HepG2 (cell line): ENCODE data around the gene WSB2. TPM values are rescaled to one million over a fixed set of nuclear protein-coding genes. Genes with fewer than 3 reads are reported as not detected.

Experiments
- FOXK2 ChIP-seq: fragments of 450-650 bp; IDR thresholded peaks from 2 replicates; pipeline ENCODE4 v1.6.1; 2016
- PHF20 ChIP-seq: sonication (generic); formaldehyde crosslinking; IDR thresholded peaks from 2 replicates; pipeline ENCODE4 v1.5.0; 2020; ENCODE audit warnings: mild to moderate bottlenecking, missing genetic modification reagents
- SMAD3 ChIP-seq: sonication (generic); formaldehyde crosslinking; IDR thresholded peaks from 2 replicates; pipeline ENCODE4 v1.4.0; 2020; ENCODE audit warnings: missing genetic modification reagents
- ZNF331 ChIP-seq: sonication (generic); formaldehyde crosslinking; IDR thresholded peaks from 2 replicates; pipeline ENCODE4 v1.4.0; 2020; ENCODE audit warnings: missing genetic modification reagents
- ZNF572 ChIP-seq: sonication (generic); formaldehyde crosslinking; IDR thresholded peaks from 2 replicates; pipeline ENCODE4 v1.5.1; 2020; ENCODE audit warnings: mild to moderate bottlenecking, missing genetic modification reagents
- polyA plus RNA-seq, 8 experiments: library from polyadenylated mRNA; depleted of rRNA in 3 of 8; stranded (reverse) in 7 of 8; unstranded in 1 of 8; fragments of >200 nt; fragmentation: Illumina TruSeq in 4 of 8; extraction: Trizol in 4 of 8; gene quantifications; 2 replicates each; pipeline versions ENCODE4 v1.2.1 to v1.2.3, GENCODE V29; 2011 to 2016; ENCODE audit warnings: low read depth in 4 of 8, missing spikeins in 1 of 8, mixed read lengths in 1 of 8; ENCODE audit not compliant: insufficient read depth in 1 of 8
- total RNA-seq, 5 experiments: library from RNA; depleted of rRNA; stranded (reverse); fragments of >200 nt; fragmentation: Illumina TruSeq; extraction: Trizol; gene quantifications; 2 replicates each; pipeline ENCODE4 v1.2.3, GENCODE V29; 2016; ENCODE audit warnings: low read depth in 1 of 5
- TF ChIP-seq, protein P1 (sequence below): sonication (generic); formaldehyde crosslinking; IDR thresholded peaks from 2 replicates; pipeline ENCODE4 v1.5.0; 2020; ENCODE audit warnings: missing genetic modification reagents
- TF ChIP-seq, protein P2 (sequence below): sonication (generic); formaldehyde crosslinking; IDR thresholded peaks from 2 replicates; pipeline ENCODE4 v1.8.0; 2022; ENCODE audit warnings: mild to moderate bottlenecking, missing genetic modification reagents
- TF ChIP-seq, protein P3 (sequence below): sonication (generic); formaldehyde crosslinking; IDR thresholded peaks from 2 replicates; pipeline ENCODE4 v1.4.0; 2020; ENCODE audit warnings: missing genetic modification reagents, borderline replicate concordance
- TF ChIP-seq, protein P4 (sequence below), 2 experiments: sonication (generic) in 1 of 2; formaldehyde crosslinking in 1 of 2; IDR thresholded peaks; 2 replicates each; pipeline versions ENCODE4 v1.4.0 to v1.6.1; 2016 to 2020; ENCODE audit warnings: borderline replicate concordance in 1 of 2, low read depth in 1 of 2, mild to moderate bottlenecking in 1 of 2, missing genetic modification reagents in 1 of 2

The WSB2 gene
- total and polyA plus RNA-seq, 2 of the 13 experiments (the other 11 are each of a cell fraction or from before 2014, with no cell fraction given) = 31.0 to 82.8 TPM

DNA sequence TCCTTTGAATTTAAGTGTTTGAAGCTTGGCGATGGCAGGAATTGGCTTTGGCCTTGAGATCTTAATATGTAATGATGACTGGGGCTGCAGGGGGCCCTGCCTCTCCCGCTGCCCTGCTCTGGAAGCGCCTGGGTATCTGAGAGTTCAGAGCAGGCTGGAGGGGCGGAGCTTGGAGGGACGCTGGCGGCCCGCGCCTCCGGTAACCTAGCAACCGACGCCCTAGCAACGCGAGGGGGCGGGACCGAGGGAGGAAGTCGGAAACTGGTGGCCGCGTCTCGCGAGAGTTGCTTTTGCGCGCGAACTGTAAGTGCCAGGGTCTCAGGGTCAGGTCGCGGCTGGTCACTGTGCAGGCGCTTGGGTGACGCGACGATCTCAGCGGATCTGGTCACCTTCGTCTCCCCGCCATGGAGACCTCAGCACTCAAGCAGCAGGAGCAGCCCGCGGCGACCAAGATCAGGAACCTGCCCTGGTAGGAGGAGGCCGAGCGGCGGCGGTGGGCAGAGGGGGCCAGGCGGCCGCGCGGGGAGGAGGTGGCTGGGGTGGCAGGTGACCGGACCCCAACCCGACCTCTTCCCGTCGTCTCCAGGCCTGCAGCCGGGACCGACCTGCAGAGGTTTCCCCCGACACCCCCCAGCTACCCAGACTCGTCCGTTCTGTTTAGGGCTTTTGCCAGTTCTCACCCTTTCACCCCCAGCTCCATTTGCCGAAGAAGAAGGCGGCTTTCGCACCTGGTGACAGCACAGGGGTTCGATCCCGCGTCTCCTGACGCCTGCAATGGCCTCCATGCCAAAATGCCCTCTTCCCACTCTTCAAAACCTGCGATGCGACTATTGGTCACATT, 44.3 kb downstream of the WSB2 start, which contains the start of gene RFC5 (continued):
- TF ChIP-seq PHF20 (CRISPR knock-in tag) = peak; percentile 84
- TF ChIP-seq ZNF572 (CRISPR knock-in tag) = 0 out of 2 replicates have a peak, but pooled peaks have one; percentile 62
- TF ChIP-seq, protein P1, sequence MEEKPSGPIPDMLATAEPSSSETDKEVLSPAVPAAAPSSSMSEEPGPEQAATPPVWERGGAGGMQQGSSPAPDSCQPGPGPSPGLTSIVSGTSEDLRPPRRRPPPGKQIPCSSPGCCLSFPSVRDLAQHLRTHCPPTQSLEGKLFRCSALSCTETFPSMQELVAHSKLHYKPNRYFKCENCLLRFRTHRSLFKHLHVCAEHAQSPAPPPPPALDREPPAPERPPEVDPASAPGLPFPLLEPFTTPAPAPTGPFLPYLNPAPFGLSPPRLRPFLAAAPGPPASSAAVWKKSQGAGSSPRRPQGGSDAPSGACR = no peak
- TF ChIP-seq, protein P2, sequence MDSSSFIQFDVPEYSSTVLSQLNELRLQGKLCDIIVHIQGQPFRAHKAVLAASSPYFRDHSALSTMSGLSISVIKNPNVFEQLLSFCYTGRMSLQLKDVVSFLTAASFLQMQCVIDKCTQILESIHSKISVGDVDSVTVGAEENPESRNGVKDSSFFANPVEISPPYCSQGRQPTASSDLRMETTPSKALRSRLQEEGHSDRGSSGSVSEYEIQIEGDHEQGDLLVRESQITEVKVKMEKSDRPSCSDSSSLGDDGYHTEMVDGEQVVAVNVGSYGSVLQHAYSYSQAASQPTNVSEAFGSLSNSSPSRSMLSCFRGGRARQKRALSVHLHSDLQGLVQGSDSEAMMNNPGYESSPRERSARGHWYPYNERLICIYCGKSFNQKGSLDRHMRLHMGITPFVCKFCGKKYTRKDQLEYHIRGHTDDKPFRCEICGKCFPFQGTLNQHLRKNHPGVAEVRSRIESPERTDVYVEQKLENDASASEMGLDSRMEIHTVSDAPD = no peak
- TF ChIP-seq, protein P3, sequence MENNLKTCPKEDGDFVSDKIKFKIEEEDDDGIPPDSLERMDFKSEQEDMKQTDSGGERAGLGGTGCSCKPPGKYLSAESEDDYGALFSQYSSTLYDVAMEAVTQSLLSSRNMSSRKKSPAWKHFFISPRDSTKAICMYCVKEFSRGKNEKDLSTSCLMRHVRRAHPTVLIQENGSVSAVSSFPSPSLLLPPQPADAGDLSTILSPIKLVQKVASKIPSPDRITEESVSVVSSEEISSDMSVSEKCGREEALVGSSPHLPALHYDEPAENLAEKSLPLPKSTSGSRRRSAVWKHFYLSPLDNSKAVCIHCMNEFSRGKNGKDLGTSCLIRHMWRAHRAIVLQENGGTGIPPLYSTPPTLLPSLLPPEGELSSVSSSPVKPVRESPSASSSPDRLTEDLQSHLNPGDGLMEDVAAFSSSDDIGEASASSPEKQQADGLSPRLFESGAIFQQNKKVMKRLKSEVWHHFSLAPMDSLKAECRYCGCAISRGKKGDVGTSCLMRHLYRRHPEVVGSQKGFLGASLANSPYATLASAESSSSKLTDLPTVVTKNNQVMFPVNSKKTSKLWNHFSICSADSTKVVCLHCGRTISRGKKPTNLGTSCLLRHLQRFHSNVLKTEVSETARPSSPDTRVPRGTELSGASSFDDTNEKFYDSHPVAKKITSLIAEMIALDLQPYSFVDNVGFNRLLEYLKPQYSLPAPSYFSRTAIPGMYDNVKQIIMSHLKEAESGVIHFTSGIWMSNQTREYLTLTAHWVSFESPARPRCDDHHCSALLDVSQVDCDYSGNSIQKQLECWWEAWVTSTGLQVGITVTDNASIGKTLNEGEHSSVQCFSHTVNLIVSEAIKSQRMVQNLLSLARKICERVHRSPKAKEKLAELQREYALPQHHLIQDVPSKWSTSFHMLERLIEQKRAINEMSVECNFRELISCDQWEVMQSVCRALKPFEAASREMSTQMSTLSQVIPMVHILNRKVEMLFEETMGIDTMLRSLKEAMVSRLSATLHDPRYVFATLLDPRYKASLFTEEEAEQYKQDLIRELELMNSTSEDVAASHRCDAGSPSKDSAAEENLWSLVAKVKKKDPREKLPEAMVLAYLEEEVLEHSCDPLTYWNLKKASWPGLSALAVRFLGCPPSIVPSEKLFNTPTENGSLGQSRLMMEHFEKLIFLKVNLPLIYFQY (CRISPR knock-in tag) = 0 out of 2 replicates have a peak, but pooled peaks have one; percentile 22
- TF ChIP-seq, protein P4, sequence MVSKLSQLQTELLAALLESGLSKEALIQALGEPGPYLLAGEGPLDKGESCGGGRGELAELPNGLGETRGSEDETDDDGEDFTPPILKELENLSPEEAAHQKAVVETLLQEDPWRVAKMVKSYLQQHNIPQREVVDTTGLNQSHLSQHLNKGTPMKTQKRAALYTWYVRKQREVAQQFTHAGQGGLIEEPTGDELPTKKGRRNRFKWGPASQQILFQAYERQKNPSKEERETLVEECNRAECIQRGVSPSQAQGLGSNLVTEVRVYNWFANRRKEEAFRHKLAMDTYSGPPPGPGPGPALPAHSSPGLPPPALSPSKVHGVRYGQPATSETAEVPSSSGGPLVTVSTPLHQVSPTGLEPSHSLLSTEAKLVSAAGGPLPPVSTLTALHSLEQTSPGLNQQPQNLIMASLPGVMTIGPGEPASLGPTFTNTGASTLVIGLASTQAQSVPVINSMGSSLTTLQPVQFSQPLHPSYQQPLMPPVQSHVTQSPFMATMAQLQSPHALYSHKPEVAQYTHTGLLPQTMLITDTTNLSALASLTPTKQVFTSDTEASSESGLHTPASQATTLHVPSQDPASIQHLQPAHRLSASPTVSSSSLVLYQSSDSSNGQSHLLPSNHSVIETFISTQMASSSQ (IDR thresholded peaks at IDR 0.05; ENCODE audit: low read depth) = no peak
- TF ChIP-seq, protein P4 (CRISPR knock-in tag; IDR thresholded peaks at IDR 0.05; ENCODE audit: borderline replicate concordance) = 0 out of 2 replicates have a peak, but pooled peaks have one; percentile 51
- no peak for TF ChIP-seq FOXK2
- peak; percentile 67 for TF ChIP-seq SMAD3 (CRISPR knock-in tag)
- peak; percentile 69; the same call in 1 of the 2 replicates for TF ChIP-seq ZNF331 (CRISPR knock-in tag)
